ENCODE data around the gene ASIC4. TPM values are rescaled to one million over a fixed set of nuclear protein-coding genes. Genes with fewer than 3 reads are reported as not detected.
A peak's percentile ranks its signal among the peaks of the same experiment; 100 is the strongest.

Gene ASIC4
- total and polyA plus RNA-seq, 2 of the 13 experiments (the other 11 are each of a cell fraction or from before 2014, with no cell fraction given) = 0.03 TPM; not detected in 1

DNA sequence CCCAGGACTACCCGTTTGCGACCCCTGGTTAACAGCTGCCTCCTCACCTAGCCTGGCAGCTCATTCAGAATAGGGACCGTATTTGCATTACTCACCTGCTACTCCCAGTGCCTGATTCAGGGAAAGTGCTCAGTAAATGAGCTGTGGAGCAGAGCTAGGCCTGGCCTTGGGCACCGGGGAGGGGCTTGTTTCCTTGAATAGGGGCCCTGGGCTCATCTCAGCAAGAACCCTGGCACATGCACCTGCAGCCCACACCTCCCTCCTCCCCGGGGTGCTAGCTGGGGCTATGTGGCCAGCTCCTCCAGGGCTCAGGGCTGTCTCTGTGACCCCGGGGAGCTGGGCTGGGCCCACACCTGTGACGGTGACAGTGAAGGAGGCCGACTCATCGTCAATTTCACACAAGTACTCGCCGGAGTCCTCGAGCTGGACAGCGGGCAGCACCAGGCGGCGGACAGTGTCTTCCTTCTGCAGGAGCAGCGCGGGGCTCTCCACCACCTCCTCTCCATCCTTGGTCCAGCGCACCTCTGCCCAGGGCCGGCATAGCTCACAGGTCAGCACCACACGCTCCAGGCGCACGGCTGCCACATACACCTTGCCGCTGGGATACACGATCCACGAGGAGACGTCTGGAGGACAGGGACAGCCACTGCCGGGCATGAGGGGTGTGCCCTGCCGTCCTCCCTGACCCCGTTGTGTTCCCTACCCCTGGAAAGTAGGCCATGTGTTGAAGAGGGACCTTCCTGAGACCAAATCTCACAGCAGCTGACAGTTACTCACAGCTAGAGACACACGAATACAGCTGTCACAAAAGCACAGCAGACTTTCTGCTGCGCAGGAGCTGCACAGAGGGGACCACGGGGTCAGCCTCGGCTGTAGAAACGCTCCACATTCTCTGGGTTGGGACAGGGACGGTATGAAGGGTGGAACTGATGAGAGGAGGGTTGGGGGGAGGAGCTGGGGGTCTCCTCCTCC, 48.1 kb downstream of the ASIC4 start (continued):
- TF ChIP-seq, protein P1, sequence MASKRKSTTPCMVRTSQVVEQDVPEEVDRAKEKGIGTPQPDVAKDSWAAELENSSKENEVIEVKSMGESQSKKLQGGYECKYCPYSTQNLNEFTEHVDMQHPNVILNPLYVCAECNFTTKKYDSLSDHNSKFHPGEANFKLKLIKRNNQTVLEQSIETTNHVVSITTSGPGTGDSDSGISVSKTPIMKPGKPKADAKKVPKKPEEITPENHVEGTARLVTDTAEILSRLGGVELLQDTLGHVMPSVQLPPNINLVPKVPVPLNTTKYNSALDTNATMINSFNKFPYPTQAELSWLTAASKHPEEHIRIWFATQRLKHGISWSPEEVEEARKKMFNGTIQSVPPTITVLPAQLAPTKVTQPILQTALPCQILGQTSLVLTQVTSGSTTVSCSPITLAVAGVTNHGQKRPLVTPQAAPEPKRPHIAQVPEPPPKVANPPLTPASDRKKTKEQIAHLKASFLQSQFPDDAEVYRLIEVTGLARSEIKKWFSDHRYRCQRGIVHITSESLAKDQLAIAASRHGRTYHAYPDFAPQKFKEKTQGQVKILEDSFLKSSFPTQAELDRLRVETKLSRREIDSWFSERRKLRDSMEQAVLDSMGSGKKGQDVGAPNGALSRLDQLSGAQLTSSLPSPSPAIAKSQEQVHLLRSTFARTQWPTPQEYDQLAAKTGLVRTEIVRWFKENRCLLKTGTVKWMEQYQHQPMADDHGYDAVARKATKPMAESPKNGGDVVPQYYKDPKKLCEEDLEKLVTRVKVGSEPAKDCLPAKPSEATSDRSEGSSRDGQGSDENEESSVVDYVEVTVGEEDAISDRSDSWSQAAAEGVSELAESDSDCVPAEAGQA (IDR thresholded peaks at IDR 0.05; ENCODE audit: low read depth) = no peak
- TF ChIP-seq, protein P1 (CRISPR knock-in tag; IDR thresholded peaks at IDR 0.05; ENCODE audit: borderline replicate concordance) = no peak
- TF ChIP-seq NR2F6 (IDR thresholded peaks at IDR 0.05) (no peak), NR2F6 (CRISPR knock-in tag; IDR thresholded peaks at IDR 0.05) (no peak), WIZ (CRISPR knock-in tag; IDR thresholded peaks at IDR 0.05) (no peak), ZNF432 (CRISPR knock-in tag; IDR thresholded peaks at IDR 0.05; ENCODE audit: borderline replicate concordance) (no peak), TEAD2 (CRISPR knock-in tag; IDR thresholded peaks at IDR 0.05) (no peak), MATR3 (CRISPR knock-in tag; IDR thresholded peaks at IDR 0.05) (no peak), ZBTB38 (CRISPR knock-in tag; IDR thresholded peaks at IDR 0.05) (peak; percentile 80), CCDC6 (CRISPR knock-in tag; IDR thresholded peaks at IDR 0.05) (no peak), ZNF207 (IDR thresholded peaks at IDR 0.05; ENCODE audit: borderline replicate concordance) (no peak)
- TF ChIP-seq, protein P2, sequence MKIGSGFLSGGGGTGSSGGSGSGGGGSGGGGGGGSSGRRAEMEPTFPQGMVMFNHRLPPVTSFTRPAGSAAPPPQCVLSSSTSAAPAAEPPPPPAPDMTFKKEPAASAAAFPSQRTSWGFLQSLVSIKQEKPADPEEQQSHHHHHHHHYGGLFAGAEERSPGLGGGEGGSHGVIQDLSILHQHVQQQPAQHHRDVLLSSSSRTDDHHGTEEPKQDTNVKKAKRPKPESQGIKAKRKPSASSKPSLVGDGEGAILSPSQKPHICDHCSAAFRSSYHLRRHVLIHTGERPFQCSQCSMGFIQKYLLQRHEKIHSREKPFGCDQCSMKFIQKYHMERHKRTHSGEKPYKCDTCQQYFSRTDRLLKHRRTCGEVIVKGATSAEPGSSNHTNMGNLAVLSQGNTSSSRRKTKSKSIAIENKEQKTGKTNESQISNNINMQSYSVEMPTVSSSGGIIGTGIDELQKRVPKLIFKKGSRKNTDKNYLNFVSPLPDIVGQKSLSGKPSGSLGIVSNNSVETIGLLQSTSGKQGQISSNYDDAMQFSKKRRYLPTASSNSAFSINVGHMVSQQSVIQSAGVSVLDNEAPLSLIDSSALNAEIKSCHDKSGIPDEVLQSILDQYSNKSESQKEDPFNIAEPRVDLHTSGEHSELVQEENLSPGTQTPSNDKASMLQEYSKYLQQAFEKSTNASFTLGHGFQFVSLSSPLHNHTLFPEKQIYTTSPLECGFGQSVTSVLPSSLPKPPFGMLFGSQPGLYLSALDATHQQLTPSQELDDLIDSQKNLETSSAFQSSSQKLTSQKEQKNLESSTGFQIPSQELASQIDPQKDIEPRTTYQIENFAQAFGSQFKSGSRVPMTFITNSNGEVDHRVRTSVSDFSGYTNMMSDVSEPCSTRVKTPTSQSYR (CRISPR knock-in tag; IDR thresholded peaks at IDR 0.05; ENCODE audit: borderline replicate concordance) = no peak
- TF ChIP-seq, protein P3, sequence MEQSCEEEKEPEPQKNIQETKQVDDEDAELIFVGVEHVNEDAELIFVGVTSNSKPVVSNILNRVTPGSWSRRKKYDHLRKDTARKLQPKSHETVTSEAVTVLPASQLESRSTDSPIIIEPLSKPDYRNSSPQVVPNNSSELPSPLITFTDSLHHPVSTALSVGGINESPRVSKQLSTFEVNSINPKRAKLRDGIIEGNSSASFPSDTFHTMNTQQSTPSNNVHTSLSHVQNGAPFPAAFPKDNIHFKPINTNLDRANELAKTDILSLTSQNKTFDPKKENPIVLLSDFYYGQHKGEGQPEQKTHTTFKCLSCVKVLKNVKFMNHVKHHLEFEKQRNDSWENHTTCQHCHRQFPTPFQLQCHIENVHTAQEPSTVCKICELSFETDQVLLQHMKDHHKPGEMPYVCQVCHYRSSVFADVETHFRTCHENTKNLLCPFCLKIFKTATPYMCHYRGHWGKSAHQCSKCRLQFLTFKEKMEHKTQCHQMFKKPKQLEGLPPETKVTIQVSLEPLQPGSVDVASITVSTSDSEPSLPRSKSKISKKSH (CRISPR knock-in tag; IDR thresholded peaks at IDR 0.05; ENCODE audit: borderline replicate concordance) = no peak
- TF ChIP-seq, protein P4, sequence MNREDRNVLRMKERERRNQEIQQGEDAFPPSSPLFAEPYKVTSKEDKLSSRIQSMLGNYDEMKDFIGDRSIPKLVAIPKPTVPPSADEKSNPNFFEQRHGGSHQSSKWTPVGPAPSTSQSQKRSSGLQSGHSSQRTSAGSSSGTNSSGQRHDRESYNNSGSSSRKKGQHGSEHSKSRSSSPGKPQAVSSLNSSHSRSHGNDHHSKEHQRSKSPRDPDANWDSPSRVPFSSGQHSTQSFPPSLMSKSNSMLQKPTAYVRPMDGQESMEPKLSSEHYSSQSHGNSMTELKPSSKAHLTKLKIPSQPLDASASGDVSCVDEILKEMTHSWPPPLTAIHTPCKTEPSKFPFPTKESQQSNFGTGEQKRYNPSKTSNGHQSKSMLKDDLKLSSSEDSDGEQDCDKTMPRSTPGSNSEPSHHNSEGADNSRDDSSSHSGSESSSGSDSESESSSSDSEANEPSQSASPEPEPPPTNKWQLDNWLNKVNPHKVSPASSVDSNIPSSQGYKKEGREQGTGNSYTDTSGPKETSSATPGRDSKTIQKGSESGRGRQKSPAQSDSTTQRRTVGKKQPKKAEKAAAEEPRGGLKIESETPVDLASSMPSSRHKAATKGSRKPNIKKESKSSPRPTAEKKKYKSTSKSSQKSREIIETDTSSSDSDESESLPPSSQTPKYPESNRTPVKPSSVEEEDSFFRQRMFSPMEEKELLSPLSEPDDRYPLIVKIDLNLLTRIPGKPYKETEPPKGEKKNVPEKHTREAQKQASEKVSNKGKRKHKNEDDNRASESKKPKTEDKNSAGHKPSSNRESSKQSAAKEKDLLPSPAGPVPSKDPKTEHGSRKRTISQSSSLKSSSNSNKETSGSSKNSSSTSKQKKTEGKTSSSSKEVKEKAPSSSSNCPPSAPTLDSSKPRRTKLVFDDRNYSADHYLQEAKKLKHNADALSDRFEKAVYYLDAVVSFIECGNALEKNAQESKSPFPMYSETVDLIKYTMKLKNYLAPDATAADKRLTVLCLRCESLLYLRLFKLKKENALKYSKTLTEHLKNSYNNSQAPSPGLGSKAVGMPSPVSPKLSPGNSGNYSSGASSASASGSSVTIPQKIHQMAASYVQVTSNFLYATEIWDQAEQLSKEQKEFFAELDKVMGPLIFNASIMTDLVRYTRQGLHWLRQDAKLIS (CRISPR knock-in tag; IDR thresholded peaks at IDR 0.05) = 0 out of 2 replicates have a peak, but pooled peaks have one; percentile 21

Measured in HepG2 (cell line).